ENCODE measurements around the gene NUP214. TPM values are rescaled to one million over a fixed set of nuclear protein-coding genes. Genes with fewer than 3 reads are reported as not detected.

Gene NUP214
- total RNA-seq, 1 donor from 2014 or later: 62.2 TPM

GRCh38 chr9:131081868-131082267, 43.5 kb upstream of the NUP214 start:
- Mint-ChIP-seq H3K27ac (no peak overlapping the region), H3K4me1 (ENCODE audit: low read depth) (no peaks in the 10 kb centered on the region), H3K27me3 (peaks cover 3% of the 10 kb centered on the region), H3K36me3 (ENCODE audit: insufficient read depth) (no peaks in the 10 kb centered on the region), H3K9me3 (ENCODE audit: low read depth) (no peaks in the 10 kb centered on the region), H3K4me3 (ENCODE audit: low read depth) (no peak overlapping the region)
- DNase-seq (ENCODE audit: low spot score, unreplicated experiment): no peak
- no peak for TF ChIP-seq CTCF (IDR thresholded peaks at IDR 0.05; ENCODE audit: unreplicated experiment)

- no peaks in the 10 kb centered on the region for H3K4me1 Mint-ChIP-seq (ENCODE audit: low read depth)
- no peak overlapping the region for H3K4me3 Mint-ChIP-seq (ENCODE audit: low read depth)
- no peaks in the 10 kb centered on the region for H3K9me3 Mint-ChIP-seq (ENCODE audit: low read depth)
- no peak for TF ChIP-seq CTCF (IDR thresholded peaks at IDR 0.05; ENCODE audit: unreplicated experiment)
- no peaks in the 10 kb centered on the region for H3K36me3 Mint-ChIP-seq (ENCODE audit: insufficient read depth)
- H3K27ac Mint-ChIP-seq: peak overlapping the region; percentile 37
- peaks cover 3% of the 10 kb centered on the region for H3K27me3 Mint-ChIP-seq
- no peak for DNase-seq (ENCODE audit: low spot score, unreplicated experiment)
Measured at GRCh38 chr9:131082774-131083512, 42.4 kb upstream of the NUP214 start.

- Mint-ChIP-seq H3K9me3 (ENCODE audit: low read depth) (no peaks in the 10 kb centered on the region), H3K4me3 (ENCODE audit: low read depth) (no peak overlapping the region), H3K27ac (no peak overlapping the region), H3K36me3 (ENCODE audit: insufficient read depth) (no peaks in the 10 kb centered on the region), H3K4me1 (ENCODE audit: low read depth) (no peaks in the 10 kb centered on the region), H3K27me3 (peaks cover 3% of the 10 kb centered on the region)
- no peak for DNase-seq (ENCODE audit: low spot score, unreplicated experiment)
- no peak for TF ChIP-seq CTCF (IDR thresholded peaks at IDR 0.05; ENCODE audit: unreplicated experiment)
Measured at GRCh38 chr9:131084661-131085369, 40.6 kb upstream of the NUP214 start.

- no peak overlapping the region for H3K27ac Mint-ChIP-seq
- no peaks in the 10 kb centered on the region for H3K9me3 Mint-ChIP-seq (ENCODE audit: low read depth)
- no peak for DNase-seq (ENCODE audit: low spot score, unreplicated experiment)
- no peaks in the 10 kb centered on the region for H3K4me1 Mint-ChIP-seq (ENCODE audit: low read depth)
- TF ChIP-seq CTCF (IDR thresholded peaks at IDR 0.05; ENCODE audit: unreplicated experiment): no peak
- peaks cover 3% of the 10 kb centered on the region for H3K27me3 Mint-ChIP-seq
- H3K4me3 Mint-ChIP-seq (ENCODE audit: low read depth): no peak overlapping the region
- H3K36me3 Mint-ChIP-seq (ENCODE audit: insufficient read depth): no peaks in the 10 kb centered on the region
Measured at GRCh38 chr9:131085370-131086122, 39.8 kb upstream of the NUP214 start.

- no peak for TF ChIP-seq CTCF (IDR thresholded peaks at IDR 0.05; ENCODE audit: unreplicated experiment)
Measured at GRCh38 chr9:131087354-131087893, 38.0 kb upstream of the NUP214 start.

More at GRCh38 chr9:131087354-131087893, 38.0 kb upstream of the NUP214 start:
- H3K9me3 Mint-ChIP-seq (ENCODE audit: low read depth): no peaks in the 10 kb centered on the region
- H3K4me3 Mint-ChIP-seq (ENCODE audit: low read depth): no peak overlapping the region
- H3K27me3 Mint-ChIP-seq: no peaks in the 10 kb centered on the region
- H3K27ac Mint-ChIP-seq: no peak overlapping the region
- H3K36me3 Mint-ChIP-seq (ENCODE audit: insufficient read depth): no peaks in the 10 kb centered on the region
- H3K4me1 Mint-ChIP-seq (ENCODE audit: low read depth): no peaks in the 10 kb centered on the region
- no peak for DNase-seq (ENCODE audit: low spot score, unreplicated experiment)

Data from progenitor cell of endocrine pancreas (in vitro differentiated cells).